PFSK-1 (cell line): ENCODE results near the gene TMC4.

Source experiments
- POLR2AphosphoS5 ChIP-seq: IDR thresholded peaks from 2 replicates; pipeline ENCODE4 v1.6.1; 2012; ENCODE audit warnings: low read depth, mild to moderate bottlenecking, control low read depth, low read length, moderate library complexity
- TAF1 ChIP-seq: IDR thresholded peaks from 2 replicates; pipeline ENCODE4 v1.6.1; 2012; ENCODE audit warnings: low read length, control low read depth, borderline replicate concordance; ENCODE audit not compliant: insufficient read depth
- TF ChIP-seq, protein P1 (sequence below), 2 experiments: IDR thresholded peaks; 2 replicates each; pipeline versions ENCODE4 v1.6.1 to v1.8.0; 2011 to 2012; ENCODE audit warnings: low read depth in 2 of 2, low read length in 2 of 2, control low read depth in 1 of 2, inconsistent platforms in 1 of 2, mild to moderate bottlenecking in 1 of 2, moderate library complexity in 1 of 2; ENCODE audit not compliant: insufficient read depth in 1 of 2

- TF ChIP-seq POLR2AphosphoS5 (no peak), TAF1 (no peak)
- TF ChIP-seq, protein P1, sequence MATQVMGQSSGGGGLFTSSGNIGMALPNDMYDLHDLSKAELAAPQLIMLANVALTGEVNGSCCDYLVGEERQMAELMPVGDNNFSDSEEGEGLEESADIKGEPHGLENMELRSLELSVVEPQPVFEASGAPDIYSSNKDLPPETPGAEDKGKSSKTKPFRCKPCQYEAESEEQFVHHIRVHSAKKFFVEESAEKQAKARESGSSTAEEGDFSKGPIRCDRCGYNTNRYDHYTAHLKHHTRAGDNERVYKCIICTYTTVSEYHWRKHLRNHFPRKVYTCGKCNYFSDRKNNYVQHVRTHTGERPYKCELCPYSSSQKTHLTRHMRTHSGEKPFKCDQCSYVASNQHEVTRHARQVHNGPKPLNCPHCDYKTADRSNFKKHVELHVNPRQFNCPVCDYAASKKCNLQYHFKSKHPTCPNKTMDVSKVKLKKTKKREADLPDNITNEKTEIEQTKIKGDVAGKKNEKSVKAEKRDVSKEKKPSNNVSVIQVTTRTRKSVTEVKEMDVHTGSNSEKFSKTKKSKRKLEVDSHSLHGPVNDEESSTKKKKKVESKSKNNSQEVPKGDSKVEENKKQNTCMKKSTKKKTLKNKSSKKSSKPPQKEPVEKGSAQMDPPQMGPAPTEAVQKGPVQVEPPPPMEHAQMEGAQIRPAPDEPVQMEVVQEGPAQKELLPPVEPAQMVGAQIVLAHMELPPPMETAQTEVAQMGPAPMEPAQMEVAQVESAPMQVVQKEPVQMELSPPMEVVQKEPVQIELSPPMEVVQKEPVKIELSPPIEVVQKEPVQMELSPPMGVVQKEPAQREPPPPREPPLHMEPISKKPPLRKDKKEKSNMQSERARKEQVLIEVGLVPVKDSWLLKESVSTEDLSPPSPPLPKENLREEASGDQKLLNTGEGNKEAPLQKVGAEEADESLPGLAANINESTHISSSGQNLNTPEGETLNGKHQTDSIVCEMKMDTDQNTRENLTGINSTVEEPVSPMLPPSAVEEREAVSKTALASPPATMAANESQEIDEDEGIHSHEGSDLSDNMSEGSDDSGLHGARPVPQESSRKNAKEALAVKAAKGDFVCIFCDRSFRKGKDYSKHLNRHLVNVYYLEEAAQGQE (IDR thresholded peaks at IDR 0.05; ENCODE audit: insufficient read depth in 1 of 2, low read depth in 2 of 2, low read length in 2 of 2), result no peak
Observed at GRCh38 chr19:54164369-54165068, 8.4 kb downstream of the TMC4 start.
